NOMO-1 treated with dmso at 0.1 percent for 144 hours (cell line): ENCODE results near the gene DDX25.

Experiments
- DNase-seq: peaks from one replicate; lab custom pipeline; 2025; ENCODE audit not compliant: unreplicated experiment; lab: John Stamatoyannopoulos, UW

The DDX25 gene

DNA sequence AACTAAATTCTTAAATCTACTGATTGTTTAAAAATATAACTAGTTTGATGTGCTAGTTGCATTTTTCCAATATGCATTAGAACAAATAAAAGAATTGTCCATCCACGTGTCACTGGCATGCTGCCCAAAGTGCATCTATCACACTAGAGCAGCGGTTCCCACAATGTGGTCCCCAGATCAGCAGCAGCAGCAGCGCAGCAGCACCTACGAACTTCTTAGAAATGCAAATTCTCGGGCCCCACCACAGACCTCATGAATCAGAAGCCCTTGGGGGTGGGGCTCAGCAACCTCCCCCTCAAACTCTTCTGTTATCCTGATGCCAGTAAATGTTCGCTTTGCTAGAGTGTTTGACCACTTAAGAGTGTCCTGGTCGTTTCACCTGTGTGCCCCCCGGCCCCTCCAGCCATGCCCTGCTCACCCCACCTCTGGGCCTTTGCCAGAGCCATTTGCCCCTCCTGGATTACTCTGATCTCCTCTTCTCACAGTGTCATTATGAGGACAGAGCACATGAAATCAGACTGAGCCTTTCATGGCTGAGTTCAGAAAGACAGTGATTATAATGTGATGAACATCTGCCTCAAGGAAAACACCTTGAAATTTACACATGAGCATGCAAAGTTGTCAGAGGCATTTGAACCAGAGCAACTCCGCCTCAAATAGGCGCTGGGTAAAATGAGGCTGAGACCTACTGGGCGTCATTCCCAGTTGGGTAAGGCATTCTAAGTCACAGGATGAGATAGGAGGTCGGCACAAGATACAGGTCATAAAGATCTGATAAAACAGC, 28.9 kb downstream of the DDX25 start:
- DNase-seq, result no peak

DNA sequence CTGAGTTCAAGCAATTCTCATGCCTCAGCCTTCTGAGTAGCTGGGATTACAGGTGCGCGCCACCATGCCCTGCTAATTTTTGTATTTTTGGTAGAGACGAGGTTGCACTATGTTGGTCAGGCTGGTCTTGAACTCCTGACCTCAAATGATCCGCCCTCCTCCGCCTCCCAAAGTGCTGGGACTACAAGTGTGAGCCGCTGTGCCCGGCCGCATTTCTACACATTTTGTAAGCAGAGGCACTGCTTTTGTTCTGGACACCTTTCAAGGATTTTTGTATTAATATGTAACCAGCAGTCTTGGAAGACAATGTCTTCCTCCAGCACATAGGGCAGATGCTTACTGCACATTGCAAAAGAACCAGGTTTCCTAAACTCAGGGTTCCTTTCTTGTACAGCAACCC, 30.2 kb downstream of the DDX25 start:
- DNase-seq, result no peak

DNA sequence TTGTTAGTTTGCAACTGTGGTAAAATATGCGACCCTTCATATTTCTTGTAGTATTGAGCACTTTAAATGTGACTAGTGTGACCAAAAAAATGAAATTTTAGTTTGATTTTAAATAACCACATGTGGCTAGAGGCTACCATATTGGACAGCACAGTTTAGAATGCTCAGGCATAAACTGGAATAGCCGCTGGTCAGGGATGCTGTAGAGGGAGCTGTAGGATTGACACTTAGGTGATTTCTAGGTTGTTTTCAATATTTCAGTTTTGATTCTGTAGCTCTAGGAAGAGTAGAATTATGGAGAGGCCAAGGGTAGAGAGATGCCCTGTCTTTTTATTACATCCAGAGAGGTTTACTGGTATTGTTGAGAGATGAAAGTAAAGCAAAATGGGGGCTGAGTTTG, 30.7 kb downstream of the DDX25 start:
- DNase-seq, result no peak

DNA sequence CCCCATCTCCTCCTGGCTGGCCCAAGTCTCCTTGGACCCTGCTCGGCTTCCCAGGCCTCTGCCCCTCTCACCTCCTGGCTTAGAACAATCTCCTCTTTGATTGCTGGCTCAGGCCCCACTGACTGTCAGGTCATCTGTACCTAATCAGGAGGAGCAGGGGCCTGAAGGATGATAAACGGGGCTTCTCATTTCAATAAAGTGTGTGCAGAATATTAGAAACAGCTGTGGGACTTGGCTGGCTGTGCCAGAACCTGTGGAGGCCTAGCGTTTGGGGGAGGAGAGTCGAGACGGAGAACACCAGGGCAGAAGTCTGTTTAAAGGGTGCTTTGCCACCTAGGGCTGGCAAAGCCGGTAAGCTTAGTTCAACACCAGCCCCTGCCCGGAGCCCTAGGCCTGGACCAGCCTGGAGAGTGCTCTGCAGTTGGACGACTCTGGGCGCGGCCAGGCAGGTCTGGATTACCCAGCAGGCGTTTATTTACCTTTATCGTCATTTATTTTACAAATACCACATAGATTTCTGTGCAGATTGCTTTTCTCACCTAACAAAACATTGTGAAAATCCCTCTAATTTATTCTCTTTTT, 31.4 kb downstream of the DDX25 start:
- DNase-seq, result no peak

DNA sequence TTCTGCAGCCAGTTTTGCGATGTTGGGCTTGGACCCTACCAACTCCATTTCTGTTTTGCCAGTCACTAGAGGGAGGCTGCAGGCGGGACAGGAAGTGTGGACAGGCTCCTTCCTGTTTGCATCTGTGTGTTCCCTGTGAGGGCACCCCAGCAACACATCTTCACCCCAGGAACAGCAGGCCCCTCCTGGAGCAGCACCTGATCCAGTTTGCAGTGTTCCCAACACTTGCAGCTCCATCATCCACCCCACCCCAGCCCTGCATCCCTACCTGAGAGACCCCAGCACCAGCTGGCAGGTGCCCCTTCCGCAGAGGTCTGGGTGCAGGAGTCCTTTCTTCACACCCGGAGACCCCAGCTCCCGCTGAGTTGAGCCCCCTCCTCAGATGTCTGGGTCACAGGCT, 34.1 kb downstream of the DDX25 start:
- no peak for DNase-seq

DNA sequence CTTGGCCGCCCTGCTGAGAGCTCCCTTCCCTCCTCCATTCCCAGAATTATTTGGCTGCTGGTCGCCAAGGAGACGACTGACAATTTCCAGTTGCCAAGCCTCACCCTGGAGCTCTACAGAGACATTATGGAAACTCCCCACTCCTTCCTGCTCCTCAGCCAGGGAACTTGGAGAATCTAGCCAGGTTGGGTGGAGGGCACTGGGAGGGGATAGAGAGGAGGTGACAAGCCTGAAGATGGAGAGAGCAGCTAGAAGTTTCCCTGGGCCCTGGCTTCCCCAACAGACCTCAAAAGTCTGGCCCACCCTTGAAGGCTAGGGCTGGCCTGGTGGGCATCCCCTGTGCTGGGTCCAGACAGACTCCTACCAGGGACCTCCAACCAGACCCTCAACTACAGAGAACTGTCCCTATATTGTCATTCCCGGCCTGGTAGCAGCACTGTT, 34.8 kb downstream of the DDX25 start:
- DNase-seq, result no peak

DNA sequence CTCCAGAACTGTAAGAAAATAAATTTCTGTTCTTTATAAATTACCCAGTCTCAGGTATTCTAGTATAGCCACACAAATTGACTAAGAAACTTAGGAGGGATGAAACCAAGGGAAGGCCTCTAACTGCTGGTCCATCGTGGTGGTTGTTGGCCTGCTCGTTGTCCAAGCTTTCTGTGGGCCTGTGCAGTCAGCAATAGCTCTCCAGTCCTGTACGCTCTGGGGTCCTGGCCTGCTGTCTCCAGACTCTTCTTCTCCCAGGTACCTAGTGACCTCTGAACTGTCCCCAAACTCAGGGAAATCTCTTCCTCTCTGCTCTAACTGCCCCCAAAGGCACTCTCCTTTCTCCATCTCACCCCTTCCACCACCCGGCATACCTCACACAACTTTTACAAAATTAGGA, 35.8 kb downstream of the DDX25 start:
- DNase-seq, result no peak

DNA sequence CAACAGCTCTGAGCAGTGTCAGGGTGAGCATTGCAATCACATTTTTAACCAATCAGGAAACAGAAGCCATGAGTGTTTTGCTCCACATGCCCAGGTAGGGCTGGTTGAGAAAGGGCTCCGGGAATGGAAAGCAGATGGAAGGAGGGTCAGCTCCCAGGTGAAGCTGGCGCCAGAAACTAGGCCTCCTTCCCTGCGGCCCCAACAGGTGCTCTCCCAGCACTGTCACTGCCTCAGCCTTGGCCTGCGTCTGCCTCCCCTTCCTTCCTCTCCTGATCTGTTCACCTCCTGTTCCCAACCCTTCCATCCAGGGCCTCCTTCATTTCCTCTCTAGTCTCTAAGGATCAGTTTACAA, 36.9 kb downstream of the DDX25 start:
- DNase-seq, result no peak

DNA sequence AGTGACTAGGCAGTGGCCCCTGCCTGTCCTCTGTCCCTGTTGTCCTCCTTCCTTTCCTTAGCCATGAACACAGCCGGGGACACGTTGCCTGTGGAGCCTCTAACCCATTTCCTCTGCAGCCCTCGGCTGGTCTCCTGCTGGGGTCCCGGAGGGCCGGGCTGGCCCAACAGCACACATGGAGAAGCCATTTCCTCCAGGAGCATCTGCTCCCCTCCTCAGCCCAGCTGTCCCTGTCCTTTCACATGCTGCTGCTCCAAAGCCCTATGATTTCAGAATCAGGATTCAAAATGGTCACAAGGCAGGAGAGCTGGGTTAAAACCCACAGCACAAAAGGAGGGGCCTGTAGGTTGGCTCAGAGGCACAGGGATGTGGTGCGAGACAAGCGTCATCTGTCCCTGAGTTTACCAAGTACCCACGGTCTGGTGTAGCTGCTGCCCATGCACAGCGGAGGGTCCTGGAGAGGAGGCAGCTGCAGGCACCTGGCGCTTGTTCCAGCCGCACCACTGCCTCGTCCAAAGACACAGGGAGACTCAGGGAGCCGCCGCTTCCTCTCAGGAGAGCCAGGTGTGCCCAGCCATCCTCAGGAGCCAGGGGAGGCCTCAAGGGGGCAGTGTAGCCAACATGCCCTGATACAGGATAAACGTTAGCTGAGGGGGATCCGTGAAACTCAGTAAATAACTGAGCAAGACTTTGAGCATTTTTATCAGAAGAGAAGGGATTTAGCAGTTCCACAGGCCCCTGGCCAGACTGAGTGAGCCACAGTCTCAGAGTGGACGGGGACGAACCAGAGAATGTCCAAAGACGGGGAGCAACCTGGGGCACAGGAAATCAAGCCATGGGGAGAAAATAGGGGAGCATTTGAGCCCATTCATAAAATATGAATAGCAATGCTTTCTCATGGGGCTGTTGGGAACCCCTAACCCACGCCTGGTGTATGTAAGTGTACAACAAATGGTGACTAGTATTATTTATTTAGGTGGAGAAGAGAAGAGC, 37.6 kb downstream of the DDX25 start:
- no peak for DNase-seq

DNA sequence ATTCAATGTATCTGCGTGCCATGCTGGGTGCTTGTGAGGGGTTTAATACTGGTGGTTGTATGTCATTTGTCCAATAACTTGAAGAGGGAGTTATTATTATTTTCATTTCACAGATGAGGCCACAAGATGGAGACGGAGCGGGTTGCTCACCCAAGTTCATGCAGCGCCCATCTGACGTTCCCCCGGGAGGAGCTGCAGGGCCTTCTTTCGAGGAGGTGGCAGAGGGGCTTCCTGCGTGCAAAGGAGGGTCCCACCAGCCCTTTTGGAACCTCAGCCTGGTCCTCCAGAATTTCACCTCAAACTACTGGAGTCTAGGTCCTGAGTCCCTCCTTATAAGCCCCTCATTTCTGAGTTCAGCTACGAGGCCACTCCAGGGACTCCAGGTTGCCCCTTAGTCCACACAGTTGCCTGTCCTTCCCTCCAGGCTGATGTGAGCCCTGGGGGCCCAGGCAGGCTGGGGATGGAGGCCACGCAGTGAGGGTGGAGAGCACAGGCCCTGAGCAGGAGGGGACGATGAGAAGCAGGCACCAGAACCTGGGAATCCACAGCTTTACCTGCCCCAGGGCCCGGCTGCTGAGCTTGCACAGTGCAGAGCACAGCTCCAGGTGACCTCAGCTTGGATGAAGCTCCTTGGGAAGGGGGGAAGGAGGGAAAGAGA, 38.6 kb downstream of the DDX25 start:
- no peak for DNase-seq

DNA sequence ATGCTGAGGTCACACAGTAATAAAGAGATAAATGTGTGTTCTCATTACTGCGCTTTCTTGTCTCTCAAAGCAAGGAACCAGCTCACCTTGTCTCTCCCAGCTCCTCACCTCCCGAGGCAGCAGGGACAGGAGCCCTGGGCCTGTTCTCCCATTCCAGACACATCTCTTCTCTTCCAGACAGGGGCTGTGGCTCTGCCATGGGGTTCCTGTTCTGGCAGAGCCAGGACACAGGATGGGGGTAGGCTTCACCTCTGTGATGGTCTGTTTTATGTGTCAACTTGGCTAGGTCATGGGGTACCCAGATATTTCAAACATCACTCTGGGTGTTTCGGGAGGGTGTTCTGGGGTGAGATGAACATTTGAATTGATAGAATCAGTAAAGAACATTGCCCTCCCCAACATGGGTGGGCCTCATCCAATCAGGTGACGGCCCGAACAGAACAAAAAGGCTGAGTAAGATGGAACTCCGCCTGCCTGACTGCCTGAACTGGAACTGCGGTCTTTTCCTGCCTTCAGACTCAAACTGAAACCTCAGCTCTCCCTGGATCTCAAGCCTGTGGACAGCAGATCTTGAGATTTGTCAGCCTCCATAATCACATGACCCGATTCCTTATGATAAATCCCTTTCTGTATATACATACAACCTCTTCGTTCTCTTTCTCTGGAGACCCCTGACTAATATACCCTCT, 39.5 kb downstream of the DDX25 start:
- no peak for DNase-seq

DNA sequence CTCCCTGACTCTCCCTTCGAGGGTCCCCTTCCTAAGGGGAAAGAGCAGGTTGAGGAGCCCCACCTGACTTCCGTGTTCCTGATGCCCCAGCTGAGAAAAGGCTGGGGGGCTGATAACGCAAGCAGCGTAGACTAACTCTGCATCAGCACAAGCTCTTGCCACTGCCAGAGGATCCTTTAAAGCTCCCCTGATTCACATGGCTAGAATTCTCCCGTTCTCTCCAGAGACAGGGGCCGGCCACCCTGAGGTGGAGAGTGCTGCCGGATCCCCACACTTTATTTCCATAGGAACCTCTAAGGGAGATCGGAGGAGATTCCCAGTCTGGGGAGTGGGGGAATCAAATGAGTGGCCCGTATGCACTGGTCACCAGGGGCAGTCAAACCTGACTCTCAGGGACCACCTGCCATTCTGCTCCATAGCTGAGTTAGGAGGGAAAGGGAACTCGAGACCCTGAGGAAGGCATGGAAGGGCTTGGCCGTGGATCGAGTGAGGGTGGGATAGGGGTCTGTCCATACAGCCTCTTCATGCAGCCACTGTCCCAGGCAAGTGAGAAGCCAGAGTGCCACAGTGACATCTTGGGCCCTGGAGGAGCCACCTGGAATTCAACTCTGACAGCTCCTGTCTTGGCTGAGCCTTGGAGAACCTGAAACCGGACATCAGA, 40.2 kb downstream of the DDX25 start:
- no peak for DNase-seq

DNA sequence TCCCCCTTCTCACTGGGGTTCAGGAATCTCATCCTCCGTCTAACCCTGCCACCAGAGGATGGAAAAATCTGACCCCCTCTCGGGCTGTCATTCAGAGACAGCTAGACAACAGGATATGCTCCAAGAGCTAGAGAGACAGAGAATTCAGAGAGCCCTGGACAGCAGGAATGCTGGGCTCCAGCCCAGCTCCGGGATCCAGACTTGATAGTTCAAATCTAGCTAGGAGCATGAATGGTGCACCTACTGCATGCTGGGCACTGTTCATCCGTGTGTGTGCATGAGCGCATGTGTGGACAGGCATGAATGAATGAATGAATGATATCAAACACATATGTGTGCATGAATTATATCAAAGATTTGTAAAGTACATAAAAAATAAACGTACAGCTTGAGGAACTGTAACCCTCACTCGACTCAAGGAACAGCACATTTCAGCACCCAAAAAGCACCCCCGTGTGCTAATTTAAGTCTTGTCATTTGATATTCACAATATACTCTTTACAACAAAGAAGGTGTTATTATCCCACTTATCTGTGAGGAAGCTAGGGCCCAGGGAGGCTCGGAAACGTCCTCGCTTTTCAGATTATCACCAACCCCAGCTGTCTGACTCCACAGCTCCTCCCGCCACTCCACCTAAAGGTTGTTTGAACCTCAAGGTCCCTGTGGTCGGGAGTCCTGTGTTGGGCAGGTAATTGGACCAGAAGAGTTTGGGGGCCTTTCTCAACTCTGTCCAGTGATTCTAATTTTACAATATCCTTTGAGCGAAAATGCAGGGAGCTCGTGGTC, 40.9 kb downstream of the DDX25 start:
- no peak for DNase-seq

DNA sequence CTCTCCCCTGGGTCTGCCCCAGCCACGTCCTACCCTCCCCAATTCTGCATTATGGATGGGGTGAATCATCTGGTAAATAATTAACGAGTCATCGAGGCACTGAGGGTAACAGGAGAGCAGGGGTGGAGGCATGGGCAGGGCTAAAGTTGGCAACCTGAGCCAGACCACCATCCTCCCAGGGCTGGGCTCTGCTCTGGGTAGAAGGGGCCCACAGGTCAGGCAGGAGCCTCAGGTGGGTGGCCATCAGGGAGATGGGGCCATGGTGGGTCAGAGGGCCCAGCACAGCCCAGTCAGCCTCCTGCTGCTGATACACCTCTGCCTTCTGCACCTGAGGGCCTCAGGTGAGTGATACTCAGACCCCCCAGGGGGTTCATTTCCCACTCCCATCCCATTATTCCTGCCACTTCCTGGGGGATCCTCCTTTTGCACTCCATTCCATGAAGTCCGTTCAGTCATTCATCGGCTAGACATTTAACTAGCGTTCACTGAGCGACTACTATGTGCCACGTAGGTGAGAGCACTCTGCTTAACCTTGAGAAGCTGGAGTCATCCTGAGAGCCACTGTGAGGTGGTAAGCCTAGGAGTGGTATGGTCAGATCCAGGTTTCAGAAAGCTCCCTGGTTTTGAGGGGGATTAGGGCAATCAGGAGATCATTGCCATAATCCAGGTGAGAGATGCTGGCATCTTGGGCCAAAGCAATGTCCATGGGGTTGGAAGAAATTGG, 41.7 kb downstream of the DDX25 start, which contains the start of gene VSIG10L2:
Gene VSIG10L2 (plus strand): TSS at position 248 of the 724 bp plus-strand sequence. CDS start 12 bp downstream, at position 260.
- no peak for DNase-seq

DNA sequence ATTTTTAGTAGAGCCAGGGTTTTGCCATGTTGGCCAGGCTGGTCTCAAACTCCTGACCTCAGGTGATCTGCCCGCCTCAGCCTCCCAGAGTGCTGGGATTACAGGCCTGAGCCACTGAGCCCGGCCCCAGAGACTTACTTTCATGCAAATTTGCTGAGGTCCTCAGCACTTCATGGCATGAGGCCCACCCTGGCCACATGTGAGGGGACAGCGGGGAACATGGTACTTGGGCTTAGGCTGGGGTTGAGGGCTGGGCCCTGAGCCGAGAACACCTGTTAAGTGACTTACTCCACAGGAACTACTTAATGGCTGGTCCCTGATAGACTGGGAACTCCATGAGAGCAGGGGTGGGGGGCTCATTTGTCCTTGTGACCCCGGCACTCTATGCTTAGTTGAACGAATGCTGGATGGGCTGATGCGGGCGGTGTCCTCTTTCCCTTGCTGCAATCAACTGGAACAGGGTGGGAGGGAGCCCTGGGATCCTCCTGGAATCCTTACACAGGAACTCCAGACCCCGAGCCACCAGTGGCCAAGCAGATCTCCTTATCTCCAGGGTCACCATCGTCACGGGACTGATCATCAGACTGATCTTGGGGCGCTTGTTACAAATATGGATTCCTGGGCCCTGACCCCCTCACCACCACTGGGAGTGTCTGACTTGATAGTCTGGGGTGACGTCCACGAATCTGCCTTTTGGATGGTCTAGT, 42.6 kb downstream of the DDX25 start:
- no peak for DNase-seq

DNA sequence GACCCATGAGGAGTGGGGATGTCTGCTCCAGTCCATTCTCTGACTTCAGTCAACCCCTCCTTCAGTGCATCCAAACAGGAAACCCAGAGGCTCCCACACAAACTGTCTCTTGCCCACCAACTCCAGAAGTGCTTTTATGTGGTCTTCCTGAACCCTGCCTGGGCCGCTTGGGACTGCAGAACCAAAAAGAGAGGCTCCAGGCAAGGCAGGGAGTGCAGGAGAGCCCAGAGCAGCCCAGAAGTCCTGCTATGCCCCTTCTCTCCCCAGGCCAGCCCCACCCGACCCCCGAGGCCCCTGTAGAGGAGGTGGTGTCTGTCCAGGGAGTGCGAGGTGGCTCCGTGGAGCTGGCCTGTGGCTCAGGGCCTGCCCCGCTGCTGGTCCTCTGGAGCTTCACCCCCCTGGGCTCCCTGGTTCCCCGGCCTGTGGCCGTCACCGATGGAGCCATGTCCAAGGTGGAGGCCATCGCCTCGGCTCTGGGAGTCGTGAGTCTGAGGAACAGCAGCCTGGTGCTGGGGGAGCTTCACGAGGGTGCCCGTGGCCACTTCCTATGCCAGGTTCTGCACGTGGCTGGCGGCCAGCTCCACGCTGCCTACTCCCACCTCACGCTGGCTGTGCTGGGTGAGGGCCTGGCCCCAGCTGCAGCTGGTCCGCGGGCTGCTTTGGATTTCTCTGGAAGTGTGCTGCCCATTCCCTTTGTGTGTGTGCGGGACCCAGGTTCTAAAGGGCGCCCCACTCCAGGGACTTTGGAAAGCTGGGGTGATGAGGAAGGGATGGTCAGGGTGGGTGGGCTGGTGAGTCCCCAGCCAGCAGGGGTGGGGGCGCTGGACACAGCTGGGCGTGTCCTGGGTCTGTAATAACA, 43.3 kb downstream of the DDX25 start:
- no peak for DNase-seq
